HepG2 (cell line): Measurements from ENCODE around the gene PIK3CD. TPM values are rescaled to one million over a fixed set of nuclear protein-coding genes. Genes with fewer than 3 reads are reported as not detected.

Experiments used
- ATAC-seq: fragments of 200-7000 bp; cut with Tn5 transposase; 3 replicates; pipeline ENCODE4 v1.9.1; 2020; ENCODE audit warnings: mild to moderate bottlenecking, moderate library complexity
- BruUV-seq: library from RNA; stranded (reverse); fragments of 400-500 nt; replicated peaks from 2 replicates; lab custom pipeline; 2021; lab: Mats Ljungman, UMichigan
- CTCF ChIA-PET: fragments of 300-600 bp; formaldehyde crosslinking; extraction: SDS; loops from one replicate; lab custom pipeline; 2021; ENCODE audit warnings: low total read pairs, inconsistent platforms, low intra/inter-chr PET ratio; lab: Yijun Ruan, JAX
- POLR2A ChIA-PET: fragments of 350-600 bp; sonication (Branson Sonifier 250); formaldehyde crosslinking; loops from one replicate; lab custom pipeline; 2020; ENCODE audit warnings: antibody characterized with exemption, inconsistent platforms; lab: Yijun Ruan, JAX
- DNase-seq: peaks from one replicate; pipeline ENCODE4 v3.0.0-alpha.2; 2015; ENCODE audit warnings: low spot score
- FAIRE-seq: peaks from 3 replicates; lab custom pipeline; 2011; peaks lifted over from hg19 to GRCh38; lab: Jason Lieb, UNC
- H2AFZ ChIP-seq: one replicate; pipeline ENCODE4 v1.6.1; 2011; ENCODE audit warnings: low read length, inconsistent platforms
- H3K27ac ChIP-seq: fragments of 300-600 bp; 3 replicates; pipeline ENCODE4 v1.8.0; 2011; ENCODE audit warnings: mixed run types, mild to moderate bottlenecking, mixed read lengths, low read length, inconsistent platforms; ENCODE audit not compliant: insufficient read depth; ENCODE audit errors: extremely low read length
- H3K27me3 ChIP-seq, 2 experiments: fragments of 200-600 bp in 1 of 2; 2 replicates in 1 of 2; 3 replicates in 1 of 2; pipeline versions ENCODE4 v1.6.0 to v1.8.0; 2011; ENCODE audit warnings: low read length in 2 of 2, mild to moderate bottlenecking in 2 of 2, moderate library complexity in 2 of 2, inconsistent platforms in 1 of 2; ENCODE audit not compliant: insufficient read depth in 2 of 2, control insufficient read depth in 1 of 2
- H3K36me3 ChIP-seq, 2 experiments: fragments of 200-600 bp in 1 of 2; replicated peaks in 1 of 2; 2 replicates in 1 of 2; 3 replicates in 1 of 2; pipeline versions ENCODE4 v1.5.1 to v1.8.0; 2011; ENCODE audit warnings: low read length in 2 of 2, inconsistent platforms in 1 of 2; ENCODE audit not compliant: insufficient read depth in 2 of 2, control insufficient read depth in 1 of 2
- H3K4me1 ChIP-seq: 2 replicates; pipeline ENCODE4 v1.5.1; 2012; ENCODE audit warnings: low read length, inconsistent platforms; ENCODE audit not compliant: insufficient read depth
- H3K4me2 ChIP-seq: 2 replicates; pipeline ENCODE4 v1.6.0; 2011; ENCODE audit warnings: low read depth, low read length, inconsistent platforms
- H3K4me3 ChIP-seq, 3 experiments: fragments of 200-600 bp in 1 of 3; sonication (generic), shearing (Covaris generic) in 1 of 3; replicated peaks in 1 of 3; 2 replicates each; pipeline ENCODE4 v1.5.1; 2011 to 2016; ENCODE audit warnings: low read length in 3 of 3, inconsistent platforms in 2 of 3, low read depth in 2 of 3, mild to moderate bottlenecking in 2 of 3, control low read depth in 1 of 3, mixed read lengths in 1 of 3; ENCODE audit not compliant: insufficient read depth in 1 of 3
- H3K79me2 ChIP-seq: one replicate; pipeline ENCODE4 v1.6.1; 2011; ENCODE audit warnings: low read length, inconsistent platforms; ENCODE audit not compliant: insufficient read depth
- H3K9ac ChIP-seq: 2 replicates; pipeline ENCODE4 v1.6.0; 2011; ENCODE audit warnings: mild to moderate bottlenecking, low read depth, low read length, inconsistent platforms; ENCODE audit not compliant: insufficient read depth
- H3K9me3 ChIP-seq: 2 replicates; pipeline ENCODE4 v1.5.1; 2012; ENCODE audit warnings: mild to moderate bottlenecking, low read length
- H4K20me1 ChIP-seq: 2 replicates; pipeline ENCODE4 v1.6.0; 2011; ENCODE audit warnings: inconsistent platforms, mild to moderate bottlenecking, low read length, moderate library complexity; ENCODE audit not compliant: insufficient read depth
- CAMTA2 ChIP-seq: sonication (generic); formaldehyde crosslinking; IDR thresholded peaks from 2 replicates; pipeline ENCODE4 v1.4.0; 2020; ENCODE audit warnings: mild to moderate bottlenecking, missing genetic modification reagents, borderline replicate concordance
- DRAP1 ChIP-seq: IDR thresholded peaks from 2 replicates; pipeline ENCODE4 v1.6.1; 2016; ENCODE audit warnings: missing genetic modification reagents, missing compliant biosample characterization
- FOSL1 ChIP-seq: sonication (generic); formaldehyde crosslinking; IDR thresholded peaks from 2 replicates; pipeline ENCODE4 v1.9.0; 2021; ENCODE audit warnings: missing genetic modification reagents, borderline replicate concordance
- FOXO1 ChIP-seq: sonication (generic); formaldehyde crosslinking; IDR thresholded peaks from 2 replicates; pipeline ENCODE4 v1.4.0; 2020; ENCODE audit warnings: missing genetic modification reagents
- HNF1A ChIP-seq, 2 experiments: sonication (generic) in 1 of 2; formaldehyde crosslinking in 1 of 2; IDR thresholded peaks; 2 replicates each; pipeline versions ENCODE4 v1.4.0 to v1.6.1; 2016 to 2020; ENCODE audit warnings: borderline replicate concordance in 1 of 2, low read depth in 1 of 2, mild to moderate bottlenecking in 1 of 2, missing genetic modification reagents in 1 of 2
- IRF9 ChIP-seq: sonication (generic); formaldehyde crosslinking; IDR thresholded peaks from 2 replicates; pipeline ENCODE4 v1.8.0; 2022; ENCODE audit warnings: missing genetic modification reagents, mild to moderate bottlenecking, borderline replicate concordance
- JUND ChIP-seq: sonication (generic); formaldehyde crosslinking; IDR thresholded peaks from 2 replicates; pipeline ENCODE4 v1.8.0; 2022; ENCODE audit warnings: mild to moderate bottlenecking, missing genetic modification reagents
- POLR2AphosphoS5 ChIP-seq: IDR thresholded peaks from 2 replicates; pipeline ENCODE4 v1.6.1; 2012; ENCODE audit warnings: low read depth, low read length
- SP140L ChIP-seq: sonication (generic); formaldehyde crosslinking; IDR thresholded peaks from 2 replicates; pipeline ENCODE4 v1.4.0; 2020; ENCODE audit warnings: missing genetic modification reagents, borderline replicate concordance
- TBL1XR1 ChIP-seq: fragments of 150-350 bp; IDR thresholded peaks from 2 replicates; pipeline ENCODE4 v1.6.1; 2014; ENCODE audit warnings: borderline replicate concordance, low read length; ENCODE audit not compliant: partially characterized antibody
- THAP8 ChIP-seq: sonication (generic); formaldehyde crosslinking; IDR thresholded peaks from 2 replicates; pipeline ENCODE4 v1.5.1; 2020; ENCODE audit warnings: missing genetic modification reagents, mild to moderate bottlenecking, borderline replicate concordance
- ZKSCAN1 ChIP-seq: fragments of 150-350 bp; IDR thresholded peaks from 2 replicates; pipeline ENCODE4 v1.6.1; 2014; ENCODE audit warnings: low read length
- ZNF644 ChIP-seq: IDR thresholded peaks from 2 replicates; pipeline ENCODE4 v1.6.1; 2016; ENCODE audit warnings: low read depth
- ZNF737 ChIP-seq: sonication (generic); formaldehyde crosslinking; IDR thresholded peaks from 2 replicates; pipeline ENCODE4 v1.5.0; 2020; ENCODE audit warnings: missing genetic modification reagents, mild to moderate bottlenecking, borderline replicate concordance
- ZNF740 ChIP-seq: sonication (generic); formaldehyde crosslinking; IDR thresholded peaks from 2 replicates; pipeline ENCODE4 v1.4.0; 2020; ENCODE audit warnings: missing genetic modification reagents
- ZNF75D ChIP-seq: sonication (generic); formaldehyde crosslinking; IDR thresholded peaks from 2 replicates; pipeline ENCODE4 v1.8.1; 2023; ENCODE audit warnings: missing genetic modification reagents, mild to moderate bottlenecking, borderline replicate concordance
- ZSCAN20 ChIP-seq: sonication (generic); formaldehyde crosslinking; IDR thresholded peaks from 2 replicates; pipeline ENCODE4 v1.4.0; 2020; ENCODE audit warnings: missing genetic modification reagents, mild to moderate bottlenecking, borderline replicate concordance
- WGBS: methylation state at CpG from one replicate; pipeline ENCODE4 v1.1.6; 2017; ENCODE audit warnings: low lambda C conversion rate; 5-methylcytosine and 5-hydroxymethylcytosine counted together
- in situ Hi-C: cut with HindIII; loops from 2 replicates; pipeline ENCODE4 v1.10.0; 2017; ENCODE audit warnings: low pct_unique_long_range_greater_than_20kb; ENCODE audit not compliant: extremely low pct_ligation_motif_present
- intact Hi-C: fragments of 100-400 bp; cut with micrococcal nuclease; formaldehyde crosslinking; loops from one replicate; pipeline ENCODE4 v1.10.0; 2022; ENCODE audit not compliant: unreplicated experiment
- polyA plus RNA-seq, 8 experiments: library from polyadenylated mRNA; depleted of rRNA in 3 of 8; stranded (reverse) in 7 of 8; unstranded in 1 of 8; fragments of >200 nt; fragmentation: Illumina TruSeq in 4 of 8; extraction: Trizol in 4 of 8; gene quantifications; 2 replicates each; pipeline versions ENCODE4 v1.2.1 to v1.2.3, GENCODE V29; 2011 to 2016; ENCODE audit warnings: low read depth in 4 of 8, missing spikeins in 1 of 8, mixed read lengths in 1 of 8; ENCODE audit not compliant: insufficient read depth in 1 of 8
- total RNA-seq, 5 experiments: library from RNA; depleted of rRNA; stranded (reverse); fragments of >200 nt; fragmentation: Illumina TruSeq; extraction: Trizol; gene quantifications; 2 replicates each; pipeline ENCODE4 v1.2.3, GENCODE V29; 2016; ENCODE audit warnings: low read depth in 1 of 5

Gene PIK3CD
- total and polyA plus RNA-seq, 2 of the 13 experiments (the other 11 are each of a cell fraction or from before 2014, with no cell fraction given) = 7.1 to 10.0 TPM

- TF ChIP-seq DRAP1 (no peak), FOXO1 (no peak)
These were observed 4.3 kb downstream of the PIK3CD start (continued) for GRCh38 chr1:9655836-9656235.

GRCh38 chr1:9657521-9658032 is 6.0 kb downstream of the PIK3CD start:
- in situ Hi-C loops = no loop called here
- Histone ChIP-seq H3K27me3 (peaks cover 4 to 24% of the 10 kb centered on the region in 2 experiments; a peak in 4 of 5 replicates), H3K4me1 (peaks cover 9% of the 10 kb centered on the region; the same call in 1 of the 2 replicates), H3K36me3 (no peaks in the 10 kb centered on the region), H3K4me3 (no peak overlapping the region), H2AFZ (no peak overlapping the region), H3K9me3 (no peaks in the 10 kb centered on the region), H4K20me1 (no peaks in the 10 kb centered on the region), H3K79me2 (no peaks in the 10 kb centered on the region), H3K9ac (no peak overlapping the region), H3K4me2 (no peak overlapping the region), H3K27ac (no peak overlapping the region)
- intact Hi-C loops = no loop called here
- BruUV-seq = no TSS peak
- ATAC-seq = no peak
- FAIRE-seq = no peak
- 55% methylated on average over 2 of the region's 2 CpGs for WGBS
- CTCF ChIA-PET = no interaction called here
- no peak for DNase-seq
- TF ChIP-seq POLR2AphosphoS5 = no peak
- TF ChIP-seq TBL1XR1 = no peak
- no peak for TF ChIP-seq ZSCAN20 (CRISPR knock-in tag)
- no peak for TF ChIP-seq SP140L (CRISPR knock-in tag)
- no peak for TF ChIP-seq ZNF740
- no peak for TF ChIP-seq ZNF75D (CRISPR knock-in tag)
- TF ChIP-seq ZKSCAN1 = no peak
- no peak for TF ChIP-seq FOSL1 (CRISPR knock-in tag)
- no peak for TF ChIP-seq THAP8
- no peak for TF ChIP-seq IRF9 (CRISPR knock-in tag)
- TF ChIP-seq CAMTA2 = no peak
- no peak for TF ChIP-seq HNF1A (IDR thresholded peaks at IDR 0.05; ENCODE audit: low read depth)
- no peak for TF ChIP-seq HNF1A (CRISPR knock-in tag; IDR thresholded peaks at IDR 0.05; ENCODE audit: borderline replicate concordance)
- TF ChIP-seq ZNF644 = no peak
- TF ChIP-seq JUND = no peak
- no peak for TF ChIP-seq ZNF737 (CRISPR knock-in tag)
- TF ChIP-seq, all 625 proteins: peak for 0
- POLR2A ChIA-PET = interaction anchor here (0.6 kb wide), 1 partner anchor 326 kb away, joined by 3 read pairs; no protein-coding TSS in a partner anchor
